NCI-H1436 (cell line): ENCODE data around the gene GALNT1.
"Not testable (repeated sequence)": the region's sequence is repeated elsewhere in the genome, so short reads cannot be mapped to it uniquely, and the experiment has no call there.

ENCODE experiments used
- DNase-seq: peaks from one replicate; lab custom pipeline; 2025; lab: John Stamatoyannopoulos, UW

Gene GALNT1

GRCh38 chr18:35581546-35581897 lies at the start of gene GALNT1:
Gene GALNT1, plus strand, starts transcription at chr18:35581740. Its CDS starts 72,923 bp downstream, at chr18:35654663.
- no peak for DNase-seq

GRCh38 chr18:35533916-35534405 lies 47.6 kb upstream of the GALNT1 start:
- no peak for DNase-seq

- no peak for DNase-seq
Observed at GRCh38 chr18:35535297-35535696, 46.2 kb upstream of the GALNT1 start.

- DNase-seq, result no peak
Observed at GRCh38 chr18:35542356-35542755, 39.2 kb upstream of the GALNT1 start.

GRCh38 chr18:35547008-35547605 lies 34.4 kb upstream of the GALNT1 start:
- DNase-seq, result no peak

- DNase-seq, result no peak
Observed at GRCh38 chr18:35549564-35549963, 32.0 kb upstream of the GALNT1 start.

- no peak for DNase-seq
Observed at GRCh38 chr18:35553300-35553699, 28.2 kb upstream of the GALNT1 start.

- DNase-seq, result not testable (repeated sequence)
Observed at GRCh38 chr18:35555538-35555937, 26.0 kb upstream of the GALNT1 start.

- no peak for DNase-seq
Observed at GRCh38 chr18:35559867-35560266, 21.7 kb upstream of the GALNT1 start.

- no peak for DNase-seq
Observed at GRCh38 chr18:35564795-35565453, 16.6 kb upstream of the GALNT1 start.

- DNase-seq, result no peak
Observed at GRCh38 chr18:35566019-35566418, 15.5 kb upstream of the GALNT1 start.

- DNase-seq, result no peak
Observed at GRCh38 chr18:35570182-35570581, 11.4 kb upstream of the GALNT1 start.

- no peak for DNase-seq
Observed at GRCh38 chr18:35571138-35571537, 10.4 kb upstream of the GALNT1 start.

GRCh38 chr18:35572644-35573043 lies 8.9 kb upstream of the GALNT1 start:
- DNase-seq, result no peak

- DNase-seq, result no peak
Observed at GRCh38 chr18:35573531-35573930, 8.0 kb upstream of the GALNT1 start.

- not testable (repeated sequence) for DNase-seq
Observed at GRCh38 chr18:35576240-35576845, 5.2 kb upstream of the GALNT1 start.

GRCh38 chr18:35577045-35577848 lies 4.3 kb upstream of the GALNT1 start:
- no peak for DNase-seq

- no peak for DNase-seq
Observed at GRCh38 chr18:35578481-35578880, 3.1 kb upstream of the GALNT1 start.

GRCh38 chr18:35578936-35579335 lies 2.6 kb upstream of the GALNT1 start:
- DNase-seq, result no peak

- peak; percentile 42 for DNase-seq
Observed at GRCh38 chr18:35580701-35581539, 620 bp upstream of the GALNT1 start.

- no peak for DNase-seq
Observed at GRCh38 chr18:35581898-35582641, 530 bp downstream of the GALNT1 start.
